BJ (cell line): ENCODE results near the gene MTARC2. TPM values are rescaled to one million over a fixed set of nuclear protein-coding genes. Genes with fewer than 3 reads are reported as not detected.

ENCODE experiments used
- CTCF ChIA-PET: fragments of 350-600 bp; formaldehyde crosslinking; extraction: SDS; loops from one replicate; lab custom pipeline; 2021; ENCODE audit warnings: antibody characterized with exemption, inconsistent platforms; lab: Yijun Ruan, JAX
- POLR2A ChIA-PET: fragments of 300-600 bp; sonication (Branson Sonifier 250); formaldehyde crosslinking; extraction: SDS; loops from one replicate; lab custom pipeline; 2021; ENCODE audit warnings: antibody characterized with exemption; lab: Charles Lee
- DNase-seq: peaks from one replicate; pipeline ENCODE4 v3.0.0-alpha.2; 2011; ENCODE audit warnings: low read depth
- H3K27me3 ChIP-seq: 2 replicates; pipeline ENCODE4 v1.6.0; 2011; ENCODE audit warnings: low read length; ENCODE audit not compliant: control insufficient read depth, insufficient read depth
- H3K36me3 ChIP-seq: 2 replicates; pipeline ENCODE4 v1.5.1; 2011; ENCODE audit warnings: low read length; ENCODE audit not compliant: control insufficient read depth, insufficient read depth
- H3K4me3 ChIP-seq: 2 replicates; pipeline ENCODE4 v1.5.1; 2011; ENCODE audit warnings: low read depth, mild to moderate bottlenecking, control low read depth, low read length
- polyA plus RNA-seq: library from polyadenylated mRNA; depleted of rRNA; stranded (reverse); fragments of >200 nt; gene quantifications from 2 replicates; pipeline ENCODE4 v1.2.3, GENCODE V29; 2011
- TF ChIP-seq, protein P1 (sequence below): IDR thresholded peaks from 2 replicates; pipeline ENCODE4 v1.5.1; 2011; ENCODE audit warnings: low read depth, mild to moderate bottlenecking, control low read depth, inconsistent platforms, low read length, moderate library complexity; ENCODE audit not compliant: insufficient read depth

The MTARC2 gene
- polyA plus RNA-seq, 1 experiment: 5.7 TPM

DNA sequence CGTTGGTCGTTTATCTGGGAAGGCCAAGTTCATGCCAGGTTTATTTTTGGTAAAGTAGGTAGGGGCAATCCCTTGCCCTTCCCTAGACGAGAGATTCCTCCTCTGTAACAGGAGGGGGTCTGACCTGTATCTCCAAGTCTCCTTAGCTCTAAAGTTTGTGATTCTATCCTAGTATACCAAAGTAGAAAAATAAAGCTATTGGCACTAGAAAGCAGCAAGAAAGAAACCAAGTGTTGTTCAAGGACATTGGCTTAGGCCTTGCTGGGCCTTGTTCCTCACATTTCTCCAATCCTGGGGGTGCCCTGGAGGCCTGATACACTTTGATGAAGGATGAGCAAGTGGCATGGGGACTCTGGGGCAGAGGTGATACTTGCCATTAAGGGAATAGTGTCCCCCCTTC is 814 bp downstream of the MTARC2 start:
- Histone ChIP-seq H3K36me3 (no peaks in the 10 kb centered on the region), H3K4me3 (peak overlapping the region; percentile 66), H3K27me3 (no peaks in the 10 kb centered on the region)
- TF ChIP-seq, protein P1, sequence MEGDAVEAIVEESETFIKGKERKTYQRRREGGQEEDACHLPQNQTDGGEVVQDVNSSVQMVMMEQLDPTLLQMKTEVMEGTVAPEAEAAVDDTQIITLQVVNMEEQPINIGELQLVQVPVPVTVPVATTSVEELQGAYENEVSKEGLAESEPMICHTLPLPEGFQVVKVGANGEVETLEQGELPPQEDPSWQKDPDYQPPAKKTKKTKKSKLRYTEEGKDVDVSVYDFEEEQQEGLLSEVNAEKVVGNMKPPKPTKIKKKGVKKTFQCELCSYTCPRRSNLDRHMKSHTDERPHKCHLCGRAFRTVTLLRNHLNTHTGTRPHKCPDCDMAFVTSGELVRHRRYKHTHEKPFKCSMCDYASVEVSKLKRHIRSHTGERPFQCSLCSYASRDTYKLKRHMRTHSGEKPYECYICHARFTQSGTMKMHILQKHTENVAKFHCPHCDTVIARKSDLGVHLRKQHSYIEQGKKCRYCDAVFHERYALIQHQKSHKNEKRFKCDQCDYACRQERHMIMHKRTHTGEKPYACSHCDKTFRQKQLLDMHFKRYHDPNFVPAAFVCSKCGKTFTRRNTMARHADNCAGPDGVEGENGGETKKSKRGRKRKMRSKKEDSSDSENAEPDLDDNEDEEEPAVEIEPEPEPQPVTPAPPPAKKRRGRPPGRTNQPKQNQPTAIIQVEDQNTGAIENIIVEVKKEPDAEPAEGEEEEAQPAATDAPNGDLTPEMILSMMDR: no peak
- DNase-seq: no peak
- CTCF ChIA-PET: interaction anchor here (2.1 to 3.4 kb wide), 4 partner anchors 11 to 27 kb away, joined by 5 to 23 read pairs (median 10); no protein-coding TSS in a partner anchor
- POLR2A ChIA-PET: no interaction called here

DNA sequence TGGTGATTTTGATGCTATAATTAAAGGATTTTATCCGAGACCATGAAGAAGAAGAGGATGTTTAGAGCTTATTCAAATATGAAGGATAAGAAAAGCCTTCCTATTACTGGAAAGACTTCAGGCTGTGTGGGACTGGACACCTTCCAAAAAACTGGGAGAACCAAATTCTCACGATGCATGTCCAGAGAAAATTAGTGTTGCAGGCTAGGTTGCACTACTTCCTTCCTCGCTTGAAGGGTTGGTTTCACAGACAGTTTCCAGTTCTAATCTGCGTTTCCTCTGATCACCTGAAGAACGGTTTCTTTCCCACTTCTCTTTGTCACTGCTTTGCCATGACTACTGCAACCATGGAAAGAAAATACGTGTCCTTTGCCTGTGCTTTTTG is 2.0 kb downstream of the MTARC2 start:
- ChIA-PET CTCF (interaction anchor here (0.6 kb wide), 1 partner anchor 25 kb away, joined by 3 read pairs; no protein-coding TSS in a partner anchor), POLR2A (no interaction called here)
- no peak for DNase-seq
- Histone ChIP-seq H3K4me3 (no peak overlapping the region), H3K36me3 (no peaks in the 10 kb centered on the region), H3K27me3 (no peaks in the 10 kb centered on the region)
- TF ChIP-seq, protein P1: no peak

DNA sequence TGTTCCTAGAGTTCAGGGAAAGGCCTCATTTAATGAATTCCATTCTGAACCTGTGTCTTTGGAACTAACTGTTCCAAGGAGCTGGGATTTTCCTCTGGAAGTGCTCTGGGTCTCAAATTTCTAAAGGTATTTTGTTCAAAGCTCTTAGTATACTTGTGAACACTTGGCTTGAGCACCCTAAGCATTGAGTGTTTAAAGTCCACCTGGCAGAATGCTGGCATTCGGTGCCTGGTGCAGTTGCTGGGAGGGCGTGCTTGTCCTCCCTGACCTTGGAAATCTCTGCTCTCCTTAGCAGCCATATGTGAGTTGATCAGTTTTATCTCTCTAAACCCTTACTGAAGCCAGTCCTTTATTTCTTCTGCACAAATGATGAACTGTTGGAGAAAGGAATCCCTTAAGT is 3.0 kb downstream of the MTARC2 start:
- TF ChIP-seq, protein P1: no peak
- Histone ChIP-seq H3K4me3 (no peak overlapping the region), H3K36me3 (peaks cover 2% of the 10 kb centered on the region; the same call in 1 of the 2 replicates), H3K27me3 (no peaks in the 10 kb centered on the region)
- no peak for DNase-seq
- ChIA-PET CTCF (interaction anchor here (1.1 kb wide), 1 partner anchor 24 kb away, joined by 4 read pairs; no protein-coding TSS in a partner anchor), POLR2A (no interaction called here)

DNA sequence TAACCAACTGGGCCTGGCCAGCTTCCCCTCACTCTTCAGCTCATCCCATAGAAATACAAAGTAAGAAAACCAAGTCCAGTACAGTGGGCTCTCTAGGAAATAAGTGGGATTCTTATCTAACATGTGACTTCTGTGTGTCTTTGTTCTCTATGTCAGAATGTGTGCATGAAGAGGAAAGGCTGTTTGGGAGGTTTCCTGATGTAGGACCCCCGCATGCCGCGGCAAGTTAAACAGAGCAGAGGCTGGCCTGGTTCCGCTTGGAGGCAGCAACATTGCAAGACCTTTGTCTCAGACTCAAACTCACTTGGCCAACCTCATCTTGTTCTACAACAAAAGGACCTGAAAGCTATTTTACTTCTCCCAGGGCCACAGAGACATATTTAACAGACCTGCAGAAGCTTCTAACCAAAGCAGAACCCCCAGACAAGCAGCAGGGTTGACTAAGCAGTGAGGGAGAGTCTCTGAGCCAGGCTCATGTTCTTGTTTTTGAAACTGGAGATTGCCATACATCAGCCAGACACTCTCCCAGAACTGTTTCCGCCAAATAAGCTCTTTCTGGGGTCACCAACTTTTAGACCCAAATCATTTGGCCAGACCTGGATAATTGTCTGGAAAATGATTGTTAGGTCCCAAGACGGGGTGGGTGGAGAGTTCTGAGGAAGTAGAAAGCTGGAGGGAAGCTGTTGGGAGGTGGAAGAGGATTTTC is 6.2 kb downstream of the MTARC2 start:
- DNase-seq: no peak
- POLR2A ChIA-PET: no interaction called here
- Histone ChIP-seq H3K4me3 (no peak overlapping the region), H3K36me3 (peaks cover 2% of the 10 kb centered on the region), H3K27me3 (no peaks in the 10 kb centered on the region)
- TF ChIP-seq, protein P1: no peak
- CTCF ChIA-PET: interaction anchor here (1.1 to 1.2 kb wide), 2 partner anchors 9 to 22 kb away, joined by 4 to 6 read pairs; no protein-coding TSS in a partner anchor

DNA sequence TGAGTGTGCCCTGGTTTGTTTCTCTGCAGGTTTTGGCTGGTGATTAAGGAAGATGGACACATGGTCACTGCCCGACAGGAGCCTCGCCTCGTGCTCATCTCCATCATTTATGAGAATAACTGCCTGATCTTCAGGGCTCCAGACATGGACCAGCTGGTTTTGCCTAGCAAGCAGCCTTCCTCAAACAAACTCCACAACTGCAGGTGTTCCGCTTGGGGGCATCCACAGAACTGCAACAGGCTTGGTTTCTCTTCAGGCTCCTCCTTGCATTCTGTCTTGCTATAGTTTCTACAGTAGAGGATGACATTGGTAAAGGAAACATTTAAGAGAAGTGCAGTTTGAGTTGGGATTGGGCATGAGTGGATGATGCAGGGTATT is 6.8 kb downstream of the MTARC2 start:
- no peak overlapping the region for H3K4me3 ChIP-seq
- POLR2A ChIA-PET: no interaction called here
- H3K27me3 ChIP-seq: no peaks in the 10 kb centered on the region
- no peak for DNase-seq
- CTCF ChIA-PET: interaction anchor here (1.2 kb wide), 1 partner anchor 22 kb away, joined by 4 read pairs; no protein-coding TSS in a partner anchor
- peaks cover 2% of the 10 kb centered on the region for H3K36me3 ChIP-seq
- TF ChIP-seq, protein P1: no peak
